ENCODE measurements around the gene CHMP2A. TPM values are rescaled to one million over a fixed set of nuclear protein-coding genes. Genes with fewer than 3 reads are reported as not detected.

The CHMP2A gene
- total RNA-seq, 1 donor from 2014 or later: 64.6 TPM

DNA sequence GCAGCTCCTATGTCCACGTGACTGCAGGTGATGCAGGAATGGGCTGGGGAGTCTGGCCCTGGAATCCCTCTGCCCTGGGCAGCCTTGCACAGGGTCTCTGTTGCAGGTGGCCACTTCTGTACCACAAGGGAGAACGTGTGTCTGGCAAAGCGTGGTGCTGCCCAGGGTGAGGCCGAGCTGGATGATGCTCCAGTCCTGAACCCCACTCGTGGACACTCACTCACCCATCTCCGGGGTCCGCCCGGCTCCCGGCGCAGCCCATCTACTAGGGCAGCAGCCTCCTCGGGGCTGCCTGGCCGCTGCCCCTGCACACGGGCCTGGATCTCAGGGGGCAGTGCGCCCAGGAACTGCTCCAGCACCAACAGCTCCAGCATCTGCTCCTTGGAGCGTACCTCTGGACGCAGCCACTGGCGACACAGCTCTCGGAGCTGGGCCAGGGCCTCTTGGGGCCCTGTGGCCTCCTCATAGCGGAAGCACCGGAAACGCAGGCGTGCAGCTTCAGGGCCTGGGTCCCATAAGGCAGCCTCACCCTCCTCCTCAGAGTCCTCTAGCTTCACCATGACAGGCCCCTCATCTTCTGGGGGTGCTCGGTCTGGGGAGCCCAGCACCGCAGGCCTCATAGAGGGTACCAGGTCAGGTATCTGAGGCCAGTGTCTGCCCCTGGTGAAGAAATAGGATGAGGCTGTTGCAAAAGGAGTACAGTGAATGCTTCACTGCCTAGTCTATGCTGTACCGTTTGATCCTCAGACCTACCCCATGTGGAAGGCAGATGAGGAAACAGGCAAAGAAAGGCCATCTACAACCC lies 16.1 kb upstream of the CHMP2A start:
- Mint-ChIP-seq H3K27ac (ENCODE audit: unreplicated experiment) (no peak overlapping the region), H3K4me3 (no peak overlapping the region), H3K27me3 (ENCODE audit: low read depth) (peaks cover 6% of the 10 kb centered on the region), H3K4me1 (peaks cover 35% of the 10 kb centered on the region), H3K9me3 (no peaks in the 10 kb centered on the region), H3K36me3 (ENCODE audit: low read depth) (no peaks in the 10 kb centered on the region)
- DNase-seq (ENCODE audit: low read depth, low spot score): no peak
- TF ChIP-seq CTCF (conservative IDR thresholded peaks at IDR 0.05): no peak

DNA sequence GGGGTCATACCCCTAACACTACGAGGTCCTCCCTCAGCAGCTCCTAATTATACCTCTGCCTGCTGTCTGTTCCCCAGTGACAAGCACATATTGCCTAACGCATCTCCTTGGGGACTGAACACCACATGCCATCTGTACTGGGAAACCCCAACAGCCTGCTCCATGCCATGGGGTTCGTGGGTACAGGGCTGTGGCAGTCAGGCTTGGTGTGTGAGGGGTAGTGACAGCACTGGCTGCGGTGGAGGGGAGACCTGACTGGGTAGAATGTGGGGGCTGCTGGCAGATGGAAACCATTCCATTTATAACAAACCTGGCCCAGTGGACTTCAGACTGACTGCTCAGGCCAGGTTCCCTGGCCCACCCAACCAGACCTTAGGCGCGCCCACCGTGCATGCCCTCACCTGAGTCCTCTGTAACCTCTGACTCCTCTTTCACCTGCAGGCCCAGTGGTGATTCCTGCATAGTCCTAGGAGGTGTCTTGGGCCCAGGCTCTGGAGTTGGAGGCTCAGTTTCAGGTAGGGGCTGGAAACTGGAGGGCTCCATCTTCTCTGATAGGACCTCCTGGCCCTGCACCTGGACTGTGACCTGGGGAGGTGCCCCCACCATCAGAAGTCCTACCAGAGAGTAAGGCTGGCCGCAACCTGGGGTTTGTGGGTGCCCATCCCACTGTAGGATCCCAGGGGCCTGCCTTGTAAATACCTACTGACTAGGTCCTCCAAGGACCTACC lies 15.2 kb upstream of the CHMP2A start:
- Mint-ChIP-seq H3K27ac (ENCODE audit: unreplicated experiment) (peak overlapping the region; percentile 84), H3K9me3 (no peaks in the 10 kb centered on the region), H3K27me3 (ENCODE audit: low read depth) (peaks cover 6% of the 10 kb centered on the region), H3K4me1 (peaks cover 31% of the 10 kb centered on the region), H3K36me3 (ENCODE audit: low read depth) (no peaks in the 10 kb centered on the region), H3K4me3 (peak overlapping the region; percentile 62)
- TF ChIP-seq CTCF (conservative IDR thresholded peaks at IDR 0.05): no peak
- DNase-seq (ENCODE audit: low read depth, low spot score): no peak

DNA sequence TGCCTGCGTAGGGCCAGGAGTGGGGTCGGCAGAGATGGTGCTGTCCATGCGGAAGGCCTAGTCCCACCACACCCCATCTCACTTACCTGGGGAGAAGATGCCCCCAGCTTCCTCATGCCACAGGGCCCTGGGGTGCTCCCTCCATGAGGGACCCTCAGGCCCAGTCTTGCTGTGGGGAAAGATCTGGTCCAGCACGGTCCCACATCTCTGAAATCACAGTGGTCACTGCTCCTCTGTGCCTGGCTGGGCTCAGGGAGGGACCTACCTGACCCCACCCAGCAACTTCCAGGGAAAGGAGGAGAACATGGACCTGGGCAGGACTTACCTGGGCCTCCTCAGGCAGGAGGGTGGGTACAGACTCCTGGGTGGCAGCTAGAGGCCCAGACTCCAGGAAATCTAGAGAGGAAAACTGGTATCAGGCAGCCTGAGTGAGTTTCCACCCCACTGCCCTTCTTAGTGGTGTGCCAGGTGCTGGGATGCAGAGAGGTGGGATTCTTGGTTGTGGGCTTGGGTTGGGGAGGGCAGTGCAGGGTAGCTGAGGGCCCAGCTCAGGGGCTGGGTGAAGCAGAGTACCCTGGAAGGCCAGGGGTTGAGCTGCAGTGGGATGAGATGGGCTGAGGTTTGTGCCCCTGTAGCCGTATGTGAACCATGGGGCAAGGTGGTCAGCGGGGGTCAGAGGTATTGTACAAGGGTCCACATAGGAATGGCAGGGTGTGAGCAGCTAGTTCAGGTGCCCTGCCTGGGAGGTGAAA lies 14.5 kb upstream of the CHMP2A start:
- Mint-ChIP-seq H3K4me3 (peak overlapping the region; percentile 62), H3K9me3 (no peaks in the 10 kb centered on the region)

GRCh38 chr19:58568453-58569130 lies 13.7 kb upstream of the CHMP2A start:
- H3K4me3 Mint-ChIP-seq: peak overlapping the region; percentile 69
- DNase-seq (ENCODE audit: low read depth, low spot score): no peak
- TF ChIP-seq CTCF (conservative IDR thresholded peaks at IDR 0.05): no peak
- H3K4me1 Mint-ChIP-seq: peaks cover 23% of the 10 kb centered on the region
- no peak overlapping the region for H3K27ac Mint-ChIP-seq (ENCODE audit: unreplicated experiment)
- H3K36me3 Mint-ChIP-seq (ENCODE audit: low read depth): peaks cover 5% of the 10 kb centered on the region
- peaks cover 6% of the 10 kb centered on the region for H3K27me3 Mint-ChIP-seq (ENCODE audit: low read depth)
- H3K9me3 Mint-ChIP-seq: no peaks in the 10 kb centered on the region

More for the DNA sequence above, 14.5 kb upstream of the CHMP2A start:
- H3K27ac Mint-ChIP-seq (ENCODE audit: unreplicated experiment): no peak overlapping the region
- no peak for TF ChIP-seq CTCF (conservative IDR thresholded peaks at IDR 0.05)
- H3K4me1 Mint-ChIP-seq: peaks cover 27% of the 10 kb centered on the region
- H3K36me3 Mint-ChIP-seq (ENCODE audit: low read depth): no peaks in the 10 kb centered on the region
- H3K27me3 Mint-ChIP-seq (ENCODE audit: low read depth): peaks cover 6% of the 10 kb centered on the region
- no peak for DNase-seq (ENCODE audit: low read depth, low spot score)

DNA sequence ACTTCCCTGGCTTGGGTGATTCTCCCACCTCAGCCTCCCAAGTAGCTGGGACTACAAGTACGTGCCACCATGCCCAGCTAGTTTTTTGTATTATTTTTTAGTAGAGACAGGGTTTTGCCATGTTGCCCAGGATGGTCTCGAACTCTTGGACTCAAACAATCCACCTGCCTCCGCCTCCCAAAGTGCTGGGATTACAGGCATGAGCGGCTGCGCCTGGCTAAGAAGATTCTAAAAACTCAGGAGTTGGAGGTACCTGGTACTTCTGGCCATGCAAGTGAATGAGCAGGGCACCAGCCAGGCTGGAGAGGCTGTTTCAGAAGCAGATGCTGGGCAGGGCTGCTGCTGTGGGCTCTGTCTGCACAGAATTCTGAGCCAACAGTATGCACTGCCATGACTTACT lies 12.1 kb upstream of the CHMP2A start:
- no peak for TF ChIP-seq CTCF (conservative IDR thresholded peaks at IDR 0.05)
- H3K4me3 Mint-ChIP-seq: no peak overlapping the region
- H3K4me1 Mint-ChIP-seq: peaks cover 10% of the 10 kb centered on the region

More for the DNA sequence above, 12.1 kb upstream of the CHMP2A start:
- H3K9me3 Mint-ChIP-seq: no peaks in the 10 kb centered on the region
- H3K27me3 Mint-ChIP-seq (ENCODE audit: low read depth): no peaks in the 10 kb centered on the region
- no peak overlapping the region for H3K27ac Mint-ChIP-seq (ENCODE audit: unreplicated experiment)
- peaks cover 7% of the 10 kb centered on the region for H3K36me3 Mint-ChIP-seq (ENCODE audit: low read depth)
- no peak for DNase-seq (ENCODE audit: low read depth, low spot score)
